GM12865 (cell line): ENCODE data around the gene TASOR.
"Not testable (repeated sequence)": the region's sequence is repeated elsewhere in the genome, so short reads cannot be mapped to it uniquely, and the experiment has no call there.

Experiments used
- DNase-seq: peaks from one replicate; pipeline ENCODE4 v3.0.0; 2010; ENCODE audit warnings: low read depth
- H3K4me3 ChIP-seq: 2 replicates; pipeline ENCODE4 v1.5.1; 2011; ENCODE audit warnings: mild to moderate bottlenecking, low read depth, low read length, control low read depth
- TF ChIP-seq, protein P1 (sequence below): IDR thresholded peaks from 2 replicates; pipeline ENCODE4 v1.5.1; 2011; ENCODE audit warnings: low read length, control low read depth, low read depth, inconsistent platforms; ENCODE audit not compliant: insufficient read depth; ENCODE audit errors: missing control alignments

The TASOR gene

DNA sequence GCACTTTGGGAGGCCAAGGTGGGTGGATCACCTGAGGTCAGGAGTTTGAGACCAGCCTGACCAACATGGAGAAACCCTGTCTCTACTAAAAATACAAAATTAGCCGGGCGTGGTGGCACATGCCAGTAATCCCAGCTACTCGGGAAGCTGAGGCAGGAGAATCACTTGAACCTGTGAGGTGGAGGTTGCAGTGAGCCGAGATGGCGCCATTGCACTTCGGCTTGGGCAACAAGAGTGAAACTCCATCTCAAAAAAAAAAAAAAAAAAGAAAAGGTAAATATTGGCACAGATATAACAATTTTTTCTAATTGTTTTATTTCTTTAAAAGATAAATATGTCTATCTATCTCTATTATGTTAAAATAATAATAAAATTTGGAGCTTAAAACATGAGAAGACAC is 24.3 kb upstream of the TASOR start:
- TF ChIP-seq, protein P1, sequence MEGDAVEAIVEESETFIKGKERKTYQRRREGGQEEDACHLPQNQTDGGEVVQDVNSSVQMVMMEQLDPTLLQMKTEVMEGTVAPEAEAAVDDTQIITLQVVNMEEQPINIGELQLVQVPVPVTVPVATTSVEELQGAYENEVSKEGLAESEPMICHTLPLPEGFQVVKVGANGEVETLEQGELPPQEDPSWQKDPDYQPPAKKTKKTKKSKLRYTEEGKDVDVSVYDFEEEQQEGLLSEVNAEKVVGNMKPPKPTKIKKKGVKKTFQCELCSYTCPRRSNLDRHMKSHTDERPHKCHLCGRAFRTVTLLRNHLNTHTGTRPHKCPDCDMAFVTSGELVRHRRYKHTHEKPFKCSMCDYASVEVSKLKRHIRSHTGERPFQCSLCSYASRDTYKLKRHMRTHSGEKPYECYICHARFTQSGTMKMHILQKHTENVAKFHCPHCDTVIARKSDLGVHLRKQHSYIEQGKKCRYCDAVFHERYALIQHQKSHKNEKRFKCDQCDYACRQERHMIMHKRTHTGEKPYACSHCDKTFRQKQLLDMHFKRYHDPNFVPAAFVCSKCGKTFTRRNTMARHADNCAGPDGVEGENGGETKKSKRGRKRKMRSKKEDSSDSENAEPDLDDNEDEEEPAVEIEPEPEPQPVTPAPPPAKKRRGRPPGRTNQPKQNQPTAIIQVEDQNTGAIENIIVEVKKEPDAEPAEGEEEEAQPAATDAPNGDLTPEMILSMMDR, result peak; percentile 1

DNA sequence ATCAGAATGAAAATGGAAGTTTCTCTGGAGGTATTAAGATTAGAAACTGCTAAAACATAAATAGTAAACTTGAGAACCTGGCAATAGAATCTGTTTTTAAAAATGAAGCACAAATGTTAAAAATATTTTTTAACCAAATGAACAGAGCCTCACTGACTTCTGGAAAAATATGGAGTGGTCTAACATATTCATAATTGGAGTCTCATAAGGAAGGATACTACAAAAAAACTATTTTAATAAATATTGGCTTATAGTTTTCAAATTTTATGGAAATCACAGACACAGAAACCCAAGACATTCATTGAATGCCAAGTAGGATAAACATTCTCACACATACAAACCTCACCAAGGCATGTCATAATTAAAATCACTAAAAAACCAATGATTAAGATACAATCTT is 23.6 kb upstream of the TASOR start:
- DNase-seq, result no peak
- H3K4me3 ChIP-seq, result no peak overlapping the region
- TF ChIP-seq, protein P1, result no peak

More for the DNA sequence above, 24.3 kb upstream of the TASOR start:
- DNase-seq, H3K4me3 ChIP-seq: not testable (repeated sequence)

DNA sequence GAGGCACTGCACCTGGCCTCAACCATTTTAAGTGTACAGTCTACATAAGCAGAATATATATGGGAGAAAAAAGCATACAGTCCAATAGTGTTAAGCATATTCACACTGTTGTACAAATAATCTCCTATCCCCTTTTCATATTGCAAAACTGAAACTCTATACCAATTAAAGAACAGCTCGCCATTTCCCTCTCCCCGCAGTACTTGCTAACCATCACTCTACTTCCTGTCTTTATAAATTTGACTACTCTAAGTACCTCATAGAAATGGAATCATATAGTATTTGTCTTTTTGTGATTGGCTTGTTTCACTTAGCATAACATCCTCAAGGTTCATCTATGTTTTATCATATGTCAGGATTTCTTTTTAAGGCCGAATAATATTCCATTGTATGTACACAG is 21.6 kb upstream of the TASOR start:
- no peak overlapping the region for H3K4me3 ChIP-seq
- peak; percentile 26 for DNase-seq
- TF ChIP-seq, protein P1, result no peak

DNA sequence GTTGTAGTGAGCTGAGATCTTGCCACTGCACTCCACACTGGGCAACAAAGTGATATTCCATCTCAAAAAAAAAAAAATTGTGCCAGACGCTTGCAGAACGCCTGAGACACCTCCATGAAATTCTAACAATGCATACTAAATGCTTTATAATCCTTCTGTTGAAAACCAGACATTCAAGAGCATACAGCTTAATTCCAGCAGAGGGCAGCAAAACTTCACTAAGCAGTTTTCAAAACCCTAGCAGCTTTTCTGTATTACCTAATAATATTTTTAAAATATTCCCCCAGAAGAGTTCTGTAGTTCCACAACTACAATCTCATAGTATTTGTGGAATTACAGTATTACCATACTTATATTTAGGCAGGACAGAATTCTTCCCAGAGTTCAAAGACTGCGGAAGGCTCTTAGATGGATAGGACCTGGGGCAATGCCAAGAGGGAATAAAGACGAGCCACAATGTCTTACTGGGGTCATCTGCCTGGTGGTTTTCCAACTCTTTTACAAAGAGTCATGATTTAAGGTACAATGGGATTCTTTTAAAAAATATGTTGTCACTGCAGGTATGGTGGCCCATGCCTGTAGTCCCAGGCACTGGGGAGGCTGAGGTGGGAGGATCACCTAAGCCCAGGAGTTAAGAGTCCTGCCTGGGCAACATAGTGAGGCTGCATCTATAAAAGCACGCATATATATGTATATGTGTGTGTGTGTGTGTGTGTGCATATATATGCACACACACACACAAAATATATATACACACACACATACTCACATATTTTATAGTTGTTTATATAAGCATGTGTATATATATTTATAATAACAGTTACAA is 19.6 kb upstream of the TASOR start:
- no peak overlapping the region for H3K4me3 ChIP-seq
- TF ChIP-seq, protein P1, result peak; percentile 72
- peak; percentile 78 for DNase-seq

DNA sequence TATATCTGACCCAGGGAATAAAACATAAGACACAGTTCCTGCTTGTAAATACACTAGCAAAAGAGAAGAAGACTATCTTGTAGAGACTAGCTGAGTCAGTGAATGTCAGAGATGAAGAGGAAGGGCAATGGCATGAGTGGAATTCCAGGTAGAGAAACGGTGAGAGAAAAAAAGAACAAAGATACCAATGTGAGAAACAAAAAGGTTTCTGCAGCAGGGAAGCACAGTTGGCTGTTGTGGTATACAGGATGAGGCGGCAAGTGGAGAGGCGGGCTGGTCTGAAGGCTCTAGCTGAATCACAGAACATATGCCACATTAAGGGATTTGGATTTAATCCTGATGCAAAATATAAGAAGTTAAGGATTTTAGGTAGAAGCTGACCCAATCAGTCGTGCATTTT is 17.1 kb upstream of the TASOR start:
- no peak overlapping the region for H3K4me3 ChIP-seq
- TF ChIP-seq, protein P1, result no peak
- no peak for DNase-seq

DNA sequence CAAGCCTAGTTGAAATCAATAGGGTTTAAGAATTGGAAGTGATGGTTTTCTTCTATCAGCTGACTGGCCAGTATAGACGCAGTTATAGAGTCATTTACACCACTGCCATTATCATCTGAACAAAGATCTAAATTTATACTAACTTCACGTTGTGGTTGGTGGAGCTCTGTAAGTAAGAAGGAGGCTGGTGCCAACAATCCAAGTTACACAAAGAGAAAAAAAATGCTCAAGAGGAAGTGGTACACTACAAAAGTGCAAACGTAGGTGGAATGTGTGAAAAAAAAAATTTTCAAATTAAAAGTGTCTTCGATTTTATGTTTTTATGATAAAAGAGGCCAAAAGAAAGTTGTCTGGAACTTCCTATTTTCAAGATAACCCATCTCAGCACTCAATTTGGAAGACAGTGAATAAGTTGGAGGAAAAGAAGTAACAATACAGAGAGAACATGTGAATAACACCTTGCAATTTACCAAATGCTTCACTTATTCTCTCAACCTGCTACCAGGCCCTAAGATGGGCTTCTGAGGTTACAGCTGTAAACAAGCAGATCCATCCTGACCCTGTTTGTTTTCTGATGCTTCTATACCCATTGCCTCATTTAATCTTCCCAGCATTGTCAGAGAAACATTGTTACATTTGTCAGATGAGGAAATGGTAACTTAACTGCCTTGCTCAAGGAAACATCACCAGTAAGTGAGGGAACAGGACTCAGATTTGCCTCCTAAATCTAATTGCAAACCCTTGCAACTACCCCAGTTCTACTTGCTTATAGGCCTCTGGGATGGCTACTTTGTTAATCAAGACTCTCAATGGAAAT is 12.0 kb upstream of the TASOR start:
- no peak overlapping the region for H3K4me3 ChIP-seq
- DNase-seq, result no peak
- TF ChIP-seq, protein P1, result no peak
